AML-193 (cell line): ENCODE results near the gene AUTS2.
"Not testable (repeated sequence)": the region's sequence is repeated elsewhere in the genome, so short reads cannot be mapped to it uniquely, and the experiment has no call there.

Experiments used
- DNase-seq, 2 experiments: peaks; one replicate each; lab custom pipeline; 2025; lab: John Stamatoyannopoulos, UW

The AUTS2 gene

DNA sequence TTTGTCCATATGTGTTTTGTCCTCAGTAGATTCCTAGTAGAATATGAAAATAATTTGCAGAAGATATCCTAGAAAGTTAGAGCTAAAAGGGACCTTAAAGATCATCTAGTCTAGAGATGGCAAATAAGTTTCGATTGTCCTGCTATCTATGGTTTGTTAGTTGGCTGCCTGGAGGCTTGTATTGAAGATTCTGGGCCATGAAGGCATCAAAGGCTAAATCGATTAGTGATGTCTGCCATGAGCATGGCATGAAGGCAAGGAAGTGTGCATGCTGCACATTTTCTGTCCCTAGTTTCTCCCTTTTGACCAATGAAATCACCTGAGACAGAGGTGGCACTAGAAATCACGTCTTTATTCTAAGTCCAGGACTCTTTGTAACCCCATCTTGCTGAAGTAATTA is 979.9 kb downstream of the AUTS2 start:
- DNase-seq = no peak

DNA sequence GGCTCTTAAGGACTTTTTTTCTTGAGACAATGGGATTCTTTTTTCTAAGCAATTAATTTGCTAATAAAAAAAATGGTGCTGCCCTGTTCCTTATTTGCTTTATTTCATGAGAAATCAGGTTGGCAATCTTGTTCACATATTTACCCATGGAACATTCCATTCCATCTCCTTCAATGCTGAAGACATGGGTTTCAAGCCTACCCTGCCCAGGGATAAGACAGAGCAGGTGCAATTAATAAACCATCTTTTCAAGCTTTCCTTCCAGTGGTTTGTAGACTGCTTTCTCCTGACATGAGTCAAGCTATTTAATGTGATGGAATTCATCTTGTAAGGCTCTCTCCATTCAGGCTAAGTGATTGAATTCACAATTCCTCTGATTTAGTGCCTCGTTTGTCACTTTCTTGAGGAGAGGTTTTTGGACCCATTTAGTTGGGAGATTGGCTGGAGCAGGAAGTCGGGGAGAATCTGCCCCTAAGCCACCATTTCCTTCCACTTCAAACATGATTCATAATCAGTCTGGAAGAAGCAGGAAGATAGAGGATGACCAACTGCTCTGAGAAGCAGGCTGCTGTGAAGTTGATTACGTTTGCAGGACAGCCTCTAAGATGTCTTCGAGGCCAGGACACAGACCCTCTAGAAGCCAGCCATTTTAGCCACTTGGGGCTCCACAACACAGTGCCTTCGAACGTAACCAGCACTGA is 981.3 kb downstream of the AUTS2 start:
- no peak for DNase-seq

DNA sequence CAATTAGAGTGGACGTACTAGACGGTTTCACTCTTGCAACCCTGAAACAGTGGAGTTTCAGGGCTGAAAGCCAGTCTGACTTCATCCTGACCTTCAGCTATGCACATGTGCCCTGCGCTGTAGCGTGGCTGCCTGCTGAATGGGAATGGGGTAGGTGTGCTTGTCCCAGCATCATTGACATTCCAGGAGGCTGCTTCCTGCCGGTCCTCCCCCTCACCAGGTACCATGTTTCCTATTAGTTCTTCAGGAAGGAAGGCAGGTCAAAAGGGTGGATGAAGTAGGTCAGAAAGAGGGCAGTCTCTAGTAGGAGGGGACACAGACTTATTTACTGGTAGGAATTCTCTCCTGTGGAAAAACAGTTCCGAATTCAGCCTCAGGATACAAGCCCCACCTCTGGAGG is 981.9 kb downstream of the AUTS2 start:
- no peak for DNase-seq

DNA sequence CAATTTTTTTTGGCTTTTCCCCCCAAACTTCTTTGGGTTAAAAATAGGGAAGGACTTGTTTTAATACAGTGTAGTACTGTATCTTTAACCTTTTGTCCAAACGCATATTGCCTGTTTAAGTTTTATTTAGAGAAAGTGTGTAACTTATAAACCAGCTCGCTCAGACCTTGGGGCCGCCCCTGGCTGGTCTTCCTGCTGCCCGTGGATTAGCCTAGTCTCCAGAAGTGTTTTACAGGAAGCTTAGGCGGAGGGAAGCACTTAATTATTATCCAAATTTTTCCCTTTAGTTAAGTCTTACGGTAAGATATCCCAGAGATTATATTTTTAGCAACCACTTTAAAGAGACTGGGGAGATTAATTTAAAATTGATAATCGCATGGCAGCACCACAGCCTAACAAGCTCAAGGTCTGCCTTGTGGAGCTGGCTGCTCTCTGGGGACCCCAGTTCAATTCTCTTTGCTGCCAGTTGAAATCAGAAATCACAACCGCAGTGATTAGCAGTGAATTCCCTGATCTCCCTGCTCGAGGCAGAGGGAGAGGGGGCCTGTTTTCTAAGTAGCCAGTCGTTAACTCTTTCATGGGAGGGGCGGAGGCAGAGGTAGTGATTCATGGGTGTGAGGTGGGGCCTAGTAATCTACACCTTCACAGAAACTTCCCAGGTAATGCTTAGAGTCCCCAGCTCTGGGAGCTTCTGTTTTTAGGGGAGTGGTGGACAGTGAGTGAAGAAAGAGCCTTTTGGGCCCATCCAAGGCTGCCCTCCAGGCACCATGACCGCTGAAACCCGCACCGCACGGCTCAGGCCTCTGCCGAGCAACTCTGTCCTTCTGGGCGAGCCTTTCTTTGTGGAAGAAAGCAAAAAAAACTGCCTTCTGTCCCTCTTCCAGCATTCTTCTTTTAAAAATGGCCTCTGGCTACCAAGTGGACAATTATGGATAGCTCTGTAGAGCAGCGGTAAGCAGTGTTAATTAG is 984.9 kb downstream of the AUTS2 start:
- no peak for DNase-seq

DNA sequence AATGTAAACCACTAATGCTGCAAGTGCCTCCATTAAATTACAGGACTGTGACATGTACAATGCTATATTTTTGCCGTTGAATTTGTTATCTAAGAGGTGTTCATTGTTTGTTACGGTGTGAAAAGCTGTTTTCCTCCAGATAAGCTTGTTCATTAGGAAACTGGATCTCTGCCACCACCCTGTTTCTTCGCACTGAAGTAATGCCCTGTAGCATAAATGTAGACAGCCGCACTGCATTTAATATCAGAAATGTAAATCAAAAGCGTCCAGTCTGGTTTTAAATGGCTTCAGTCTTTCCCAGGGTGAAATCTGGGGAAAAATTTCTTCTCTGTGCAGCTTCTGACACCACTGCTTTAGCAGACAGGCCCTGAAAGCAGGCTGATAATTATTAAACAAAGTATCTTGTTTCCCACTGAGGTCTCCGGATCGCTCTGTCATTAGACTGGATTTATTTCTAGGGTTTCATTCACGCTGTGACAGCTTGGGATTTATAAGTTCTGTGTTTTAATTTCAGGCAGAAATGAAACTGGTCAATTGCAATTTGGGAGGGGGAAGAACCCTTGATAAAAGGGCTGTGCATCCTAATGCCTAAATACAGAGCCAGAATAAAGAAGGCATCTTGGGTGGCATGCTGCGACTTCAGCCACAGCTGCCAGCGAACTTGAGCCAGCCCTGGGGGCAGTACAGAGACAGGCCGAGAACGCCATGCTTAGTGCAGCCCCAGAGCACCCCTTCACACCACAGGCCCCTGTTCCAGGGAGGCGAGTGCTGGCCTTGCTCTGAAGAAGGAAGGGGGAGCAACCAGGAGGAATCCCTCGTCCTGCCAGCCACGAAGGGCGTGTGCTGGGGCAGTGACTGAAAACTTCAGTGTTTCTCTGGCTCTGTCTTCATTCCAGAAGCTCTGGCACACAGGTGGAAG is 985.9 kb downstream of the AUTS2 start:
- DNase-seq = no peak

DNA sequence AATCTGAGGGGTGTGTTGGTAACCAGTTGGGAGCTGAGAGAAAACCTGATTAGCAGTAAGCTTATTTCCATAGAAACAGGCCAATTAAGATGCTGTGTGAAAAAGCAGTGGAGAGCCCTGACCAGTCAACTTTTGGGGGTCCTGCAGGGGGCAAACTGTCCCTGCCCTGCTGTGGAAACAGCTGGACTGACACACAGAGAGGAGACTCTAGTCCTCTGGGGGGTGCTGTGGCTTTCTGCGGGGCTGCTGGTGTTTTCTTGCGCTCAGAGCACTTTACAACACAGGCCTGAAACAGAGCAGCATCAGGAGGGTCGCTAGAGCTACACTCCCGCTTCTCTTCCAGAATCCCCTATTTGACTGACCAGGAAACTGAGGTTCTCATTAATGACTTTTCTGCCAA is 986.8 kb downstream of the AUTS2 start:
- DNase-seq = no peak

DNA sequence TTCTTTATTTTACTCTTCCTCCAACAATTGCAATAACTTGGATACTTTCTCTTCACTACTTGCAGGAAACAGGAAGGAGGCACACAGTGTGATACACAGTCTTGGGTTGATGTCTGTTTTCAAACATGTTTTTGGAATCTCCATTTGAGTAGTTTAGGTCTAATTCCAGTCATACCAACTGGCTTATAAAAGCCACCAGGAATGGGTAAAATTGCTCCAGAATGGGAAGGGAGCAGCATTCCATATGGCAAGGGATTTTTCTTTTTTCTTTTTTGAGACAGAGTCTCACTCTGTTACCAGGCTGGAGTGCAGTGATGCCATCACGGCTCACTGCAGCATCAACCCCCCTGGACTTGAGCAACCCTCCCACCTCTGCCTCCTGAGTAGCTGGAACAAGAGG is 988.5 kb downstream of the AUTS2 start:
- DNase-seq = no peak

DNA sequence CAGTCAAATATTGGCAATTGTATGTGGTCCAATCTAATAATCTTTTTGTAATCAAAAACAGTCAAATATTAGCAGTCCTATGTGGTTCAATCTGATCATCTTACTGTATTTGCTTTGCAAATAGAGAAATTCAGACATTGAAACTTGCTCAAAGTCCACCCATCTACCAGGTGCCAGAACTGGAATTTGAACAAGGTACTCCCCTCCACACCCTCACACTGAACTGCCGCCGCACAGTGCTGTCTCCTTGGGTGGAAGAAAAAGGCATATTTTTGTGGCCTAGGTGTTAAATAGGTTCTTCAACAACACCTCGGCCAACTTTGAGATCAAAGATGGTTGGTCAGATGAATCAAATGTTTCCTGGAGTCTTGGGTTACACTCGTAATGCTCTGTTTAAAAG is 989.5 kb downstream of the AUTS2 start:
- DNase-seq = no peak

DNA sequence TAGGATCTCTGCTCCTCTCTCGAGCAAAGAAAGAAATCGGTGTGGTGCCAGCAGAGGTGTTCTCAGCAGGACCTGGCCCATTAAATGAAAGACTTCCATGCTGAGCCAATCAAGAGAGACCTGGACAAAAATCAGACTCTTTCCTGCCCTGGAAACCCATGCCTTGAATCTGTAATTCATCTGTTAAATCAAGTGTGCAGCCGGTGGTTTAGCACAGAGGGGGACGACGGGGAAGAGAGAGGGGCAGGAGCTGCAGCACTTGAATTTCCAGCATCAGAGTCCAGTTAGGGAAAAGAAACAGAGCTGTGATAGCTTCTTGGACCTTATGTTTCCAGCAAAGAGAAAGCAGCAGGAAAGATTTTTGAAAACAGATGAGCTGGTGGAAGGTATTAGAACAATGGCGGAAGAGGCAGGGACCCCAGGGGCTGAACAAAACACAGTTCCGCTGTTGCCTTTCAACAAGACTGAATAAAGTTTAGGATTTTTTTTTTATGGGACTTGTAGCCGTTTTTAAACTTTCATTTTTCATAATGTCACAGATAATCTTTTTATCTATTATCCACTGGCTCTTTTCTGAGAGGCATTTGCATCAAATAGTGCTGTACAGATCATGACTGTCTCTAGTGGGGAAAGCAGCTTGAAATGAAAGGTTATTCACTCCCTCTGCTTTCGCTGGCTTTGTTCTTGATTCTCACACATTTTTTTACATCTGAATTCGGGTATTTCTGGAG is 990.1 kb downstream of the AUTS2 start:
- DNase-seq = no peak

DNA sequence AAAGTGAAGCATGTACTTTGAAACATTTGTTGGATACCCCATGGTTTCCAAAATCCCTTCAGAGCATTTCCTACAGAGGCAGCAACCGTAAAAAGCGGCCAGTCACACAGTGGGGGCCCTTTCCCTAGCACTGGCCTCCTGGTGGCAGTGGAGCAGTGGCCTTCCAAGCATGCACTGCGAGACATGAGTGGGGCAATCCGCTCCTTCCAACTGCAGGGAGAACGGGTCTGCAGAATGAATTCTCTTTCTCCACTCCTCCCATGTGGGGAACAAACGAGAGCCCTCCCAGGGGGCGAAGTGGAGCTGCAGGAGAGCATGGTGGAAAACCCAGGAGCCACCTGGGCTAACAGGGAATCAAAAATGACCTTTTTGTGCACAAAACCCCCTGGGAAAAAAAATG is 990.7 kb downstream of the AUTS2 start:
- no peak for DNase-seq

DNA sequence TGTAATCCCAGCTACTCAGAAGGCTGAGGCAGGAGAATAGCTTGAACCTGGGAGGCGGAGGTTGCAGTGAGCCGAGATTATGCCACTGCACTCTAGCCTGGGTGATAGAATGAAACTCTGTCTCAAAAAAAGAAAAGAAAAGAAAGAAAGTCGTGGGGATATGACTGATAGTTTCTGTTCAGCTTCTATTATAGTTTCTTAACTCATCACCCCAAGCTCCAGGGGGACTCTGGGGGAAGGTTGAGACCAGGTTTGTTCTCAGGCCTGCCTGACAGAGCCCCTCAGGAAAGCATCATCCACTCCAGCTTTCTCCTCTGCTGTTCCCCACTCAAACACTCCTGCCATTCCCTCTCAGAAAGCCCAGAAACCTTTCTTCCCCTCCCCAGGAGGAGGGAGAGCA is 991.3 kb downstream of the AUTS2 start:
- no peak for DNase-seq

DNA sequence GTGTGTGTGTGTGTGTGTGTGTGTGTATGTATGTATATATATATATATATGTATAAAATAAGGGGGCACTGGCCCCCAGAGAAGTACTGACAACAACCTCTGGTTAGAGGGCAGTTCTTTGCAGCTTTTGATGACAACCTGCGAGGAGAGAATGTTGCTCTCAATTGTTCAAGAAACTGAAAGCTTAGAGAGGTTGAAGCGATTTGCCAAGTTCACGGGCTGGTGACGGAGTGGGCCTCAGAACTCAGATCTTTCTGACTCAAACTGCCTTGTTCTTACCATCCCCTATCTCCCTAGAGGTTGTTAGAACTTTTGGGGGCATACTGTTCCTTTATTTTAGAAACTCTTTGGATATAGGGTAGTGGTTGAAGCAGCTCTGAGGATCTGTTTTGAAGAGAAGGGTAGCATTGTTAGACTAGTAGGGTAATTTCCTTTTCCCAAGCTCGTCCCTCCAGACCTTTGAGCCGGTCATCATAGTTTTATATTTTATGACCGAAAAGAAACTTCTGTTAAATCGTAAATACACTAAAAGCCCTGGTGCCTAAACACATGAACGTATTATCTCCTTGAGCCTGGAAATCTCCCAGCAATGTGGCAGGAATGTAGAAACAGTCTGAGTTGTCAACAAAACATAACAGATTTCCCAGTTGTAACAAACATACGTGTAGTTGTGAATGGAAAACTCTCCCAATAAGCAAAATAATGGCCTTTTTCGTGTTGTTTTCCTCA is 992.0 kb downstream of the AUTS2 start:
- no peak for DNase-seq

DNA sequence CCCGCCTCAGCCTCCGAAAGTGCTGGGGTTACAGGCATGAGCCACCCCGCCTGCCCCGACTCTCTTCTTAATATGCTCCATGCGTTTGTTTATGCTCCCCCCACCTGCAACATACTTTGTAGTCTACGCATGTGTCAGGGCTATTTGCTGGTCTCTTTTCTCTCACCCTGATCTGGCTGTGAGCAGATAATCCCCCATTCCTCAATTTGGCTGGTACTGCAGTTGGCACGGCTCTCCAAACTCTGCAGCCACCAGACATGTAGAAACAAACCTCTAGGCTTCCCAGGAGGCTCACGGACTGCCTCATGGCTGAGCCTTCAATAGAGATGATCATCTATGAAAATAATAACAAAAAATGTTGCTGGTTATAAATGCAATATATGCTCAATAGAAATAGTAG is 993.4 kb downstream of the AUTS2 start:
- DNase-seq = no peak

DNA sequence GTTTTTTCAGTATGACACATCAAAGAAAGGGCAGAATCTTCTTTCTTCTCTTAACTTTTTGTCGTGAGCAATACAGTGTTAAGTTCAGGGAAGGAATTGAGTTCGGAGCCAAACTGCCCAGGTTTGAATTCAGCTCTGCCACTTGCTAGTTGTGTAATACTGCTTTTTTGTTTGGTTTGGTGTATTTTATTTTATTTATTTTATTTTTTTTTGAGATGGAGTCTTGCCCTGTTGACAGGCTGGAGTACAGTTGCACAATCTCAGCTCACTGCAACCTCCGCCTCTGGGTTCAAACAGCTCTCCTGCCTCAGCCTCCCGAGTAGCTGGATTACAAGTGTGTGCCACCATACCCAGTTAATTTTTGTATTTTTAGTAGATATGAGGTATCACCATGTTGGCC is 993.9 kb downstream of the AUTS2 start:
- DNase-seq = no peak

DNA sequence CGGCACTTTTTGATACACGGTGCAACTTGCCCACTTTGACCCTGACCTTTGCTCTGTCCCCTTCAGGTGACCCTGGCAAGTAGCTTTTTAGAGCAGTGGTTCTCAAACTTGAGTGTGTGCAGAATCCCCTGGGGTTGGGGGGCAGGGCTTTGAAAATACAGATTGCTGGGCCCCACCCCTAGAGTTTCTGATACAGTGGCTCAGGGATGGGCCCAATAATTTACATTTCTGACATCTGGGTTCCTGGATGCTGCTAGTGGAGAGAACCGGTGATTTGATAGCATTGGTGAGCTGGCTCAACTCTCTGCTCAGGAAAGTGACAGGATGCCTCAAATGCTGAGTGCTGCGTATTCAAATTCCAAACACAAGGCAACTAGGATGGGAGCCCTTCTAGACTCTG is 995.9 kb downstream of the AUTS2 start:
- no peak for DNase-seq

DNA sequence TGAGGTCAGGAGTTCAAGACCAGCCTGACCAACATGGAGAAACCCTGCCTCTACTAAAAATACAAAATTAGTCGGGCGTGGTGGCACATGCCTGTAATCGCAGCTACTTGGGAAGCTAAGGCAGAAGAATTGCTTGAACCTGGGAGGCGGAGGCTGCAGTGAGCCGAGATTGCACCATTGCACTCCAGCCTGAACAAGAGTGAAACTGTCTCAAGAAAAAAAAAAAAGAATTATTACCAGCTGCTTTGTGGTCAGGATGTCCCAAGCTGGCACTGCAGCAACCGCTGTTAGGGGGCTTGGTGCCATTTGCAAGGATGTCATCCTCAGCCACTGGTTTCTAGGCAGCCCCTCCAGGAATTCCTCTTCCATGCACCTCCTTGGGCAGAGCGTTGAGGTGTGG is 996.6 kb downstream of the AUTS2 start:
- DNase-seq = not testable (repeated sequence)

DNA sequence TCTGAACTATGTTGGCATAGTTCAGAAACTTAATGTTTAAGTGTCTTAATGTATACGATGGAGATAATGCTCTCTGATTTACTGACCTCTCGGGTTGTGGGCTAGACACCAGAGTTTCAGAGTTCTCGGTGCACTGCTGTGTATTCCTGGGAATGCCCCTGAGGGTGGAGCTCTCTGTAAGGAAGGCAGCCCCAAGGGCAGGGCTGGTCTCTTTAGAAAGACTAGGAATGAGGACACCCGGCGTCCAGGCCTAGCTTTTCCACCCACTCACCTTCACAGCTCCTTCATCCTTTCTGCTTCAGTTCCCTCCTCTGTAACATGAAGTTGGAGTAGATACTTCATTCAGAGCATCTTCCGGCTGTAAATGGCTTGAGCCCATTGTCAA is 997.1 kb downstream of the AUTS2 start:
- DNase-seq = no peak

DNA sequence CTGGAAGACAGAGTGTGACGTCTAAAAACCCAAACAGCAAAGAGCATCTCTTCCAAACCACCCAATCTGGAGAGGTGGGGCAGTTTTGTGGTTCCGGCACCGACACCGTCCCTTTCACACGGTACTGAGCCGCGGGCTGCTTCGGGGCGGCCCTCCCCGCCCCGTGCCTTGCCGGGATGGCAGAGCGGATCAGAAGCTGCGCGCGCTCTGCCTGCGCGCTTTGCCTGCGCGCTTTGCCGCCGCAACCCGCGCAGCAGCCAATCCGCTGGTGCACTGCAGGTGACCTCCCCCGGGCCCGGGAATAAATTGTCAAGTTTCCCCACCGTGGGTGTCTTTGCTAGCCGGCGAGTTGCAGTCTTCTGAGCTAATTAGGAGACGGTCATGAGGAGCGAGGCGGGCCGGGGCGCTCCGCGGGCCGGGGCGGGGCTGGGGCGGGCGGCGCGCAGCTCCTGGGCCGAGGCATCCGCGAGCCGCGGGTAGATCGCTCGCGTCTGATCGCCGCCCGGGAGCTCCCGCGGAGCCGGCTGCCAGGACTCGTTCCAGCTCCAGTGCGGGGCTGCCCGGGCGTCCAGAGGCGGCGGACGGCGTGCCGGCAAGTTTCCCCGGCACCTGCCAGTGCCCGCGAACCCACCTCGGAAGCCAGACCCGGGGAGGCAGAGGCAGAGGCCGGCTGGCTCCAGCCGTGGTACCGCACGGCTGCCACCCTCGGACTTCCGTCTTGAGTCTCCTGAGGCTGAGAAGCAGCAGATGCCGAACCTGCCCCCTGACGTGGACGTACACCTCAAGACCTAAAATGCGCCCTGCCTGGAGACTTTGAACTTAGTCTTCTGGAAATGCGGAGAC is 997.7 kb downstream of the AUTS2 start:
- no peak for DNase-seq

DNA sequence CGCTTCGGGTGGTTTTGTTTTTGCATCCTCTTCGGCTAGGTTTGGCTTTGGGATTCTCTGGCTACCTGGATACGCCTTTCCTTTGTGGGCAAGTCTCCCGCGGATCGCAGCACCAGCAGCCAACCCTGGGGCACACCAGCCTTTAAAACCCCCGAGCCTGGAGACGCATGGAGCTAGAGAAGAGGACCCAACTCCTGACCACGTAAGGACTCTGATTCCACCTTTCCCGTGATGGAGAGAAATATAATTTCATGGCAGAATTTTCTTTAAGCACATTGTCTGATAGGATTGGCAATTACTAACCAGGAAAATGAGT is 998.3 kb downstream of the AUTS2 start:
- no peak for DNase-seq

DNA sequence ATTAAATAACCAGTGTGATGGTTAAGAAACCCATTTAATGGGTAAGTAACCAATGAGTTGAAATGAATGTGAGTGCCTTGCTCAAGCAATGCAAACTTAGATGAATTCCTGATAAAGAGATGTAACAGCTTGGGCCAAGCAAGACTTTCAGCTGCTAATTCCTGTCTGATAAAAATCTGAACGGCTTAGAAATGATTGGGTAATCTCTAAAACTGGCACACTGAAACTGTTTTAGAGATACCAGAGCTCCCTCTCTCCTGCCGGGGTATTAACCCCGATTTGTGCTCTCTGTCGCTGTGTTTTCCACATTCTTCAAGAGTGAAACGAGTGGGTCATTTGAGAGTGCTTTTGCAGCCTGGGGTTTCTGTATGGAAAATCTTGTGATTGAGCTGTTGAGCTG is 998.8 kb downstream of the AUTS2 start:
- no peak for DNase-seq
